ENCODE measurements around the gene EPHA6. TPM values are rescaled to one million over a fixed set of nuclear protein-coding genes. Genes with fewer than 3 reads are reported as not detected.

The EPHA6 gene
- total and polyA plus RNA-seq, 10 of the 15 experiments (the other 5 are each of a cell fraction or from before 2014, with no cell fraction given), result not detected

DNA sequence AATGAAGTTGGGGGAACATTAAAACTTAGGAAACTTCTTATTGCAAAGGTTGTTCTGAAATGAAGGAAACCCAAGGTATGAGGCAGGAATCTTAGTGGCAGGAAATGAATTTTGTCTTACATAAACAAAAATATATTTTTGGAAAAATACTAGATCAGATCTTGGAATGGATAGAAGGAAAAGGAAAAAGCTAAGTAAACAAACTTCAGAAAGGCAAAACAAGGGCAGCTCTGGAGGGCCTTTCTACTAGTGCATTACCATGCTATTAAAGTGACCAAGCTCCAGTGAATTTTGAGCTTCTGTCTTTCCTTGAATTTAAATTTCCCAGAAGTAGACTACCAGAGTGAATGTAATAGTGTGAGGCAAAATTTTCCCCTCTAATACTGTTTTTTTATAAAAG, 963.8 kb downstream of the EPHA6 start:
- FAIRE-seq (no peak), ATAC-seq (no peak), DNase-seq (ENCODE audit: low read depth, low spot score) (no peak)
- Histone ChIP-seq H3K4me3 (no peak overlapping the region), H3K27me3 (replicated peaks in 1 of 2; ENCODE audit: control insufficient read depth in 2 of 2, insufficient read depth in 2 of 2, low read length in 1 of 2) (no peaks in the 10 kb centered on the region), H3K79me2 (ENCODE audit: control insufficient read depth, insufficient read depth, low read length) (no peaks in the 10 kb centered on the region), H3K9ac (ENCODE audit: control insufficient read depth, insufficient read depth, low read length) (no peak overlapping the region), H3K9me3 (replicated peaks; ENCODE audit: control insufficient read depth, insufficient read depth, low read length) (no peaks in the 10 kb centered on the region), H3K4me2 (ENCODE audit: control insufficient read depth, insufficient read depth) (no peak overlapping the region), H2AFZ (ENCODE audit: control insufficient read depth, low read depth, low read length) (no peak overlapping the region), H3K36me3 (ENCODE audit: control insufficient read depth in 2 of 2, insufficient read depth in 2 of 2, low read length in 1 of 2) (no peaks in the 10 kb centered on the region), H3K27ac (ENCODE audit: control insufficient read depth, insufficient read depth) (no peak overlapping the region), H3K4me1 (ENCODE audit: control insufficient read depth, insufficient read depth, low read length) (no peaks in the 10 kb centered on the region), H4K20me1 (ENCODE audit: control insufficient read depth, insufficient read depth) (no peaks in the 10 kb centered on the region)
- ChIA-PET RAD21 (ENCODE audit: unreplicated experiment) (no interaction called here), SMC1A (ENCODE audit: uncharacterized antibody, unreplicated experiment) (interaction anchor here (0.8 to 1.7 kb wide), 3 partner anchors 14 to 244 kb away, joined by 3 to 4 read pairs (median 4); partner anchors contain the start of gene ARL6), CTCF (interaction anchor here (0.6 kb wide), 1 partner anchor 16 kb away, joined by 3 read pairs; no protein-coding TSS in a partner anchor), POLR2A (no interaction called here)
- intact Hi-C loops (cut with micrococcal nuclease; ENCODE audit: unreplicated experiment), result no loop called here
- in situ Hi-C loops (cut with MboI), result no loop called here
- BruUV-seq (replicated peaks), result no TSS peak
- TF ChIP-seq, protein P1, sequence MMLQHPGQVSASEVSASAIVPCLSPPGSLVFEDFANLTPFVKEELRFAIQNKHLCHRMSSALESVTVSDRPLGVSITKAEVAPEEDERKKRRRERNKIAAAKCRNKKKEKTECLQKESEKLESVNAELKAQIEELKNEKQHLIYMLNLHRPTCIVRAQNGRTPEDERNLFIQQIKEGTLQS (IDR thresholded peaks at IDR 0.05; ENCODE audit: borderline replicate concordance, extremely low read depth, low read depth, low read length), result no peak
- TF ChIP-seq CBX5 (IDR thresholded peaks at IDR 0.05; ENCODE audit: low read depth) (no peak), MLLT1 (IDR thresholded peaks at IDR 0.05) (no peak), TARDBP (IDR thresholded peaks at IDR 0.05; ENCODE audit: borderline replicate concordance) (no peak), CREM (IDR thresholded peaks at IDR 0.05; ENCODE audit: low read depth) (no peak), USF2 (IDR thresholded peaks at IDR 0.05; ENCODE audit: borderline replicate concordance, low read depth, low read length) (no peak), CHD2 (IDR thresholded peaks at IDR 0.05; ENCODE audit: borderline replicate concordance, low read depth, low read length) (no peak), MTA2 (IDR thresholded peaks at IDR 0.05; ENCODE audit: low read depth) (no peak), JUNB (IDR thresholded peaks at IDR 0.05) (no peak), HDGF (IDR thresholded peaks at IDR 0.05) (no peak), BMI1 (IDR thresholded peaks at IDR 0.05; ENCODE audit: borderline replicate concordance) (no peak), EP300 (IDR thresholded peaks at IDR 0.05; ENCODE audit: borderline replicate concordance in 1 of 2, control insufficient read depth in 1 of 2, low read depth in 2 of 2, low read length in 2 of 2) (no peak), SIN3A (IDR thresholded peaks at IDR 0.05; ENCODE audit: low read depth, low read length) (no peak), NFXL1 (IDR thresholded peaks at IDR 0.05; ENCODE audit: borderline replicate concordance) (no peak), TCF7 (IDR thresholded peaks at IDR 0.05; ENCODE audit: borderline replicate concordance) (no peak), BHLHE40 (IDR thresholded peaks at IDR 0.05; ENCODE audit: borderline replicate concordance in 1 of 2, low read depth in 2 of 2, low read length in 1 of 2) (no peak), E2F4 (IDR thresholded peaks at IDR 0.05; ENCODE audit: low read depth, low read length) (no peak), TCF12 (IDR thresholded peaks at IDR 0.05; ENCODE audit: low read depth, low read length) (no peak)

Data from GM12878 (cell line).